Testis (tissue), 2 donors: ENCODE results near the gene ZNF516.

ENCODE experiments used
- POLR2A ChIP-seq: fragments of 450-650 bp; IDR thresholded peaks from one replicate; pipeline ENCODE4 v1.6.1; 2017; ENCODE audit warnings: antibody characterized with exemption, mild to moderate bottlenecking, moderate library complexity
- TF ChIP-seq, protein P1 (sequence below), 3 experiments: fragments of 450-650 bp in 2 of 3; fragments of 200-600 bp in 1 of 3; sonication (generic) in 1 of 3; IDR thresholded peaks; one replicate each; pipeline ENCODE4 v1.5.1; 2016 to 2019; ENCODE audit warnings: antibody characterized with exemption in 3 of 3, mild to moderate bottlenecking in 2 of 3, moderate library complexity in 1 of 3

DNA sequence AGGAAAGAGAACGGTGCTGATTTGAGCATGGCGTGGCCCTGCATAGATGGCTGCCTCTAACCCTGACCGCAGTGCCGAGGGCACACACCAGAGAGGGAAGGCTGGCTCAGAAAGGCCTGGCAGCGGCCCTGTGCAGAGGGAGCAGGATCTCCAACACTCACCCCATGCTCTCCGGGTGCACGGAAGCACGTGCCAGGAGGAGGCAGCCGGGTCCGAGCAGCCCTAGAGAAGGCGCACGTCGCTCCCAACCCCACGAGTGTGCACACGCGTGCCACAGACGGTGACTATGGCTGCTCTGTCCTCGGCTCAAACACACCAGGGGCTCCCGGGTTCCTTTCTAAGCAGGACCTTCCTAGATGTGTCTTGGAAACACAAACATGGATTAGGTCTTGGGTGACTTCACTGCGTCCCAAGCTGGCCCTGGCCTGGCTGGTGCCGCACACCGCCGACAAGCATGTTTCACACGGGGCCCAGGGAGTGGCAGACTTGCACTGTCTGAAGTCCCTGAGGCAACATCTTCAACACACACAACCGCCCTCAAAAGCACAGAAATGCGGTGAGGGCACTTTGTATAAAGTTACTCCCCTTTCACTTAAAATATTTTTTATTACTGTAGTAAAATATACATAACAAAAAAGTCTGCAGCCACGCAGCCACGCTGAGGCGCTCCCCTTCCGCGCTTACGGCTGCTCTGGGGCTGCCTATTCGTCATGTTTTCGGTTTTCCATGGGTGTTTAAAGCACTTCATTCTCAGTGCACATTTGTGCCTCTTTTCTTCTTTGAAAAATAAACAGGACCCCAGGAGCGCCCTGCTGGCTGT, 110.0 kb downstream of the ZNF516 start:
- TF ChIP-seq, protein P1, sequence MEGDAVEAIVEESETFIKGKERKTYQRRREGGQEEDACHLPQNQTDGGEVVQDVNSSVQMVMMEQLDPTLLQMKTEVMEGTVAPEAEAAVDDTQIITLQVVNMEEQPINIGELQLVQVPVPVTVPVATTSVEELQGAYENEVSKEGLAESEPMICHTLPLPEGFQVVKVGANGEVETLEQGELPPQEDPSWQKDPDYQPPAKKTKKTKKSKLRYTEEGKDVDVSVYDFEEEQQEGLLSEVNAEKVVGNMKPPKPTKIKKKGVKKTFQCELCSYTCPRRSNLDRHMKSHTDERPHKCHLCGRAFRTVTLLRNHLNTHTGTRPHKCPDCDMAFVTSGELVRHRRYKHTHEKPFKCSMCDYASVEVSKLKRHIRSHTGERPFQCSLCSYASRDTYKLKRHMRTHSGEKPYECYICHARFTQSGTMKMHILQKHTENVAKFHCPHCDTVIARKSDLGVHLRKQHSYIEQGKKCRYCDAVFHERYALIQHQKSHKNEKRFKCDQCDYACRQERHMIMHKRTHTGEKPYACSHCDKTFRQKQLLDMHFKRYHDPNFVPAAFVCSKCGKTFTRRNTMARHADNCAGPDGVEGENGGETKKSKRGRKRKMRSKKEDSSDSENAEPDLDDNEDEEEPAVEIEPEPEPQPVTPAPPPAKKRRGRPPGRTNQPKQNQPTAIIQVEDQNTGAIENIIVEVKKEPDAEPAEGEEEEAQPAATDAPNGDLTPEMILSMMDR (IDR thresholded peaks at IDR 0.05), result no peak
- no peak for TF ChIP-seq POLR2A
